Mammary epithelial cell (primary cell): ENCODE results near the gene IFT172.

ENCODE experiments used
- CTCF ChIP-seq, 2 donors: IDR thresholded peaks in 1 of 2; conservative IDR thresholded peaks in 1 of 2; 2 replicates each; pipeline ENCODE4 v1.5.1; 2011 to 2012; ENCODE audit warnings: inconsistent platforms in 2 of 2, low read length in 2 of 2, mild to moderate bottlenecking in 2 of 2, control low read depth in 1 of 2, low read depth in 1 of 2; ENCODE audit not compliant: insufficient read depth in 1 of 2; ENCODE audit errors: extremely low read depth in 1 of 2
- EZH2 ChIP-seq: IDR thresholded peaks from 2 replicates; pipeline ENCODE4 v1.6.1; 2012; ENCODE audit warnings: low read length, inconsistent platforms, borderline replicate concordance

GRCh38 chr2:27496357-27497287 lies 7.1 kb upstream of the IFT172 start, which contains the start of gene GCKR:
- TF ChIP-seq CTCF (conservative IDR thresholded peaks at IDR 0.05 in 1 of 2, IDR thresholded peaks at IDR 0.05 in 1 of 2; ENCODE audit: extremely low read depth in 1 of 2, insufficient read depth in 1 of 2, low read depth in 1 of 2, low read length in 2 of 2) = no peak
- TF ChIP-seq EZH2 = no peak
